CD4-positive, alpha-beta T cell treated with Interleukin-17A for 1 hour (primary cell): Measurements from ENCODE around the gene FBXL16.

Experiments used
- DNase-seq: peaks from one replicate; pipeline ENCODE4 v3.0.0-alpha.2; 2020

FBXL16 gene

GRCh38 chr16:686459-687260, 18.9 kb downstream of the FBXL16 start:
- no peak for DNase-seq

GRCh38 chr16:685967-686366, 19.6 kb downstream of the FBXL16 start:
- no peak for DNase-seq

GRCh38 chr16:684961-685696, 20.5 kb downstream of the FBXL16 start:
- no peak for DNase-seq

GRCh38 chr16:684071-684794, 21.4 kb downstream of the FBXL16 start, which contains the start of gene JMJD8:
Gene JMJD8 (minus strand): TSS chr16:684334. CDS start chr16:684319, 15 bp downstream.
- DNase-seq, result peak; percentile 98

GRCh38 chr16:683396-684070, 22.1 kb downstream of the FBXL16 start:
- no peak for DNase-seq

GRCh38 chr16:682493-683395, 22.9 kb downstream of the FBXL16 start:
- DNase-seq, result no peak

GRCh38 chr16:681746-682427, 23.7 kb downstream of the FBXL16 start:
- no peak for DNase-seq

- DNase-seq, result no peak
Measured at GRCh38 chr16:680967-681745, 24.4 kb downstream of the FBXL16 start.

- no peak for DNase-seq
Measured at GRCh38 chr16:680625-680945, 25.0 kb downstream of the FBXL16 start.

GRCh38 chr16:679814-680624, 25.6 kb downstream of the FBXL16 start, which contains the start of gene STUB1:
Gene STUB1 (plus strand): TSS chr16:680410. CDS start chr16:680526, 116 bp downstream.
- peak; percentile 91 for DNase-seq

- peak; percentile 63 for DNase-seq
Measured at GRCh38 chr16:678858-679813, 26.5 kb downstream of the FBXL16 start.

GRCh38 chr16:678209-678857, 27.3 kb downstream of the FBXL16 start:
- DNase-seq, result no peak

GRCh38 chr16:677316-678190, 28.0 kb downstream of the FBXL16 start:
- DNase-seq, result no peak

GRCh38 chr16:676913-677312, 28.7 kb downstream of the FBXL16 start:
- peak; percentile 55 for DNase-seq

- DNase-seq, result no peak
Measured at GRCh38 chr16:676565-676902, 29.1 kb downstream of the FBXL16 start.

GRCh38 chr16:675884-676564, 29.6 kb downstream of the FBXL16 start:
- no peak for DNase-seq
